PC-3 (cell line): Measurements from ENCODE around the gene CHST8.

Experiments
- EZH2 ChIP-seq: fragments of 300-600 bp; sonication (generic); IDR thresholded peaks from one replicate; pipeline ENCODE4 v1.6.1; 2017; ENCODE audit warnings: antibody characterized with exemption, mild to moderate bottlenecking, low read length; ENCODE audit not compliant: unreplicated experiment
- TF ChIP-seq, protein P1 (sequence below): fragments of 300-600 bp; sonication (generic); conservative IDR thresholded peaks from 2 replicates; pipeline ENCODE4 v1.5.1; 2017; ENCODE audit warnings: antibody characterized with exemption, low read depth, mild to moderate bottlenecking, low read length

GRCh38 chr19:33580026-33580644 is 41.6 kb upstream of the CHST8 start:
- TF ChIP-seq, protein P1, sequence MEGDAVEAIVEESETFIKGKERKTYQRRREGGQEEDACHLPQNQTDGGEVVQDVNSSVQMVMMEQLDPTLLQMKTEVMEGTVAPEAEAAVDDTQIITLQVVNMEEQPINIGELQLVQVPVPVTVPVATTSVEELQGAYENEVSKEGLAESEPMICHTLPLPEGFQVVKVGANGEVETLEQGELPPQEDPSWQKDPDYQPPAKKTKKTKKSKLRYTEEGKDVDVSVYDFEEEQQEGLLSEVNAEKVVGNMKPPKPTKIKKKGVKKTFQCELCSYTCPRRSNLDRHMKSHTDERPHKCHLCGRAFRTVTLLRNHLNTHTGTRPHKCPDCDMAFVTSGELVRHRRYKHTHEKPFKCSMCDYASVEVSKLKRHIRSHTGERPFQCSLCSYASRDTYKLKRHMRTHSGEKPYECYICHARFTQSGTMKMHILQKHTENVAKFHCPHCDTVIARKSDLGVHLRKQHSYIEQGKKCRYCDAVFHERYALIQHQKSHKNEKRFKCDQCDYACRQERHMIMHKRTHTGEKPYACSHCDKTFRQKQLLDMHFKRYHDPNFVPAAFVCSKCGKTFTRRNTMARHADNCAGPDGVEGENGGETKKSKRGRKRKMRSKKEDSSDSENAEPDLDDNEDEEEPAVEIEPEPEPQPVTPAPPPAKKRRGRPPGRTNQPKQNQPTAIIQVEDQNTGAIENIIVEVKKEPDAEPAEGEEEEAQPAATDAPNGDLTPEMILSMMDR: no peak
- no peak for TF ChIP-seq EZH2
